K562 (cell line): Measurements from ENCODE around the gene DENND6A. TPM values are rescaled to one million over a fixed set of nuclear protein-coding genes. Genes with fewer than 3 reads are reported as not detected.

Experiments used
- CXXC5 ChIP-seq: fragments of 250-450 bp; sonication (Bioruptor Pico); IDR thresholded peaks from 2 replicates; pipeline ENCODE4 v1.8.0; 2022; ENCODE audit warnings: inconsistent platforms, mild to moderate bottlenecking, moderate library complexity
- ETV1 ChIP-seq: fragments of 450-650 bp; conservative IDR thresholded peaks from 2 replicates; pipeline ENCODE4 v1.6.1; 2016; ENCODE audit warnings: missing genetic modification characterization, control low read depth, low read depth, missing compliant biosample characterization
- GTF3C2 ChIP-seq: IDR thresholded peaks from 3 replicates; pipeline ENCODE4 v1.6.1; 2011; ENCODE audit warnings: borderline replicate concordance, mild to moderate bottlenecking, moderate library complexity; ENCODE audit not compliant: insufficient read length; ENCODE audit errors: extremely low read depth
- POLR2AphosphoS5 ChIP-seq: IDR thresholded peaks from 2 replicates; pipeline ENCODE4 v1.6.1; 2011; ENCODE audit warnings: mild to moderate bottlenecking, low read depth, low read length, moderate library complexity; ENCODE audit not compliant: control insufficient read depth, insufficient read depth
- RBM22 ChIP-seq: fragments of 200-400 bp; formaldehyde crosslinking; IDR thresholded peaks from 2 replicates; pipeline ENCODE4 v1.6.1; 2018; ENCODE audit warnings: low read length, low read depth; ENCODE audit not compliant: poor library complexity, severe bottlenecking
- SIN3A ChIP-seq, 2 experiments: fragments of 150-350 bp in 1 of 2; IDR thresholded peaks; 2 replicates each; pipeline ENCODE4 v1.6.1; 2011 to 2016; ENCODE audit warnings: borderline replicate concordance in 2 of 2, low read depth in 2 of 2, low read length in 2 of 2, mild to moderate bottlenecking in 2 of 2, moderate library complexity in 2 of 2; ENCODE audit not compliant: control insufficient read depth in 1 of 2
- TAF1 ChIP-seq: IDR thresholded peaks from 2 replicates; pipeline ENCODE4 v1.6.1; 2011; ENCODE audit warnings: mild to moderate bottlenecking, low read length, moderate library complexity; ENCODE audit not compliant: insufficient read depth, control insufficient read depth, severe bottlenecking; ENCODE audit errors: extremely low read depth
- TEAD1 ChIP-seq, 2 experiments: fragments of 450-650 bp in 1 of 2; sonication (generic) in 1 of 2; formaldehyde crosslinking; IDR thresholded peaks; 2 replicates each; pipeline versions ENCODE4 v1.4.0 to v1.8.0; 2020 to 2022; ENCODE audit warnings: mild to moderate bottlenecking in 2 of 2, missing genetic modification reagents in 1 of 2
- TOE1 ChIP-seq, 2 experiments: fragments of 450-650 bp in 1 of 2; sonication (generic) in 1 of 2; formaldehyde crosslinking in 1 of 2; IDR thresholded peaks; 2 replicates each; pipeline versions ENCODE4 v1.7.1 to v1.8.0; 2016 to 2022; ENCODE audit warnings: borderline replicate concordance in 2 of 2, mild to moderate bottlenecking in 2 of 2, antibody characterized with exemption in 1 of 2, inconsistent platforms in 1 of 2, low read depth in 1 of 2, missing genetic modification reagents in 1 of 2, moderate library complexity in 1 of 2
- VEZF1 ChIP-seq: fragments of 200-800 bp; sonication (Bioruptor generic); IDR thresholded peaks from 2 replicates; pipeline ENCODE4 v1.6.1; 2017; ENCODE audit warnings: missing genetic modification characterization, missing compliant biosample characterization
- ZBTB11 ChIP-seq, 3 experiments: fragments of 200-800 bp in 1 of 3; fragments of 250-450 bp in 1 of 3; fragments of 450-650 bp in 1 of 3; sonication (Bioruptor Pico) in 1 of 3; sonication (Bioruptor generic) in 1 of 3; formaldehyde crosslinking in 1 of 3; IDR thresholded peaks; 2 replicates each; pipeline versions ENCODE4 v1.6.1 to v1.8.0; 2016 to 2022; ENCODE audit warnings: mild to moderate bottlenecking in 2 of 3, missing genetic modification characterization in 2 of 3, missing compliant biosample characterization in 1 of 3, moderate library complexity in 1 of 3
- ZBTB9 ChIP-seq: fragments of 450-650 bp; formaldehyde crosslinking; IDR thresholded peaks from 2 replicates; pipeline ENCODE4 v1.4.0; 2020; ENCODE audit warnings: mild to moderate bottlenecking, moderate library complexity
- ZC3H8 ChIP-seq: fragments of 450-650 bp; IDR thresholded peaks from 2 replicates; pipeline ENCODE4 v1.6.1; 2017
- ZNF589 ChIP-seq: fragments of 200-800 bp; sonication (Bioruptor generic); IDR thresholded peaks from 2 replicates; pipeline ENCODE4 v1.6.1; 2016; ENCODE audit warnings: low read depth, missing genetic modification characterization, missing compliant biosample characterization
- ZSCAN29 ChIP-seq: fragments of 450-650 bp; IDR thresholded peaks from 2 replicates; pipeline ENCODE4 v1.6.1; 2017
- polyA plus RNA-seq, 8 experiments: library from polyadenylated mRNA; depleted of rRNA in 4 of 8; stranded (reverse) in 5 of 8; unstranded in 3 of 8; fragments of >200 nt; fragmentation: Nextera tagmentation in 2 of 8; fragmentation: Illumina TruSeq in 1 of 8; extraction: Ambion mirVana in 2 of 8; extraction: Trizol in 1 of 8; gene quantifications; 2 replicates each; pipeline versions ENCODE4 v1.2.1 to v1.2.3, GENCODE V29; 2011 to 2014; ENCODE audit warnings: inconsistent platforms in 1 of 8, missing spikeins in 1 of 8
- total RNA-seq, 7 experiments: library from RNA; depleted of rRNA in 6 of 7; stranded (reverse); fragments of >200 nt in 6 of 7; fragmentation: Illumina TruSeq in 2 of 7; extraction: Trizol in 2 of 7; gene quantifications; 2 replicates each; pipeline versions ENCODE4 v1.2.1 to v1.2.3, GENCODE V29; 2011 to 2021; ENCODE audit warnings: low replicate concordance in 1 of 7

DENND6A gene
- total and polyA plus RNA-seq, 9 of the 15 experiments (the other 6 are each of a cell fraction or from before 2014, with no cell fraction given), result 1.5 to 12.7 (median 7.1) TPM

- TF ChIP-seq ETV1 (tag) (0 out of 2 replicates have a peak, but pooled peaks have one; percentile 24), POLR2AphosphoS5 (no peak), VEZF1 (CRISPR knock-in tag) (0 out of 2 replicates have a peak, but pooled peaks have one; percentile 6), TAF1 (peak; percentile 19), TOE1 (IDR thresholded peaks at IDR 0.05; ENCODE audit: borderline replicate concordance) (0 out of 2 replicates have a peak, but pooled peaks have one; percentile 32), TOE1 (CRISPR knock-in tag; IDR thresholded peaks at IDR 0.05; ENCODE audit: borderline replicate concordance, low read depth) (no peak), ZBTB11 (CRISPR knock-in tag; IDR thresholded peaks at IDR 0.05) (no peak), ZNF589 (CRISPR knock-in tag) (0 out of 2 replicates have a peak, but pooled peaks have one; percentile 40), ZBTB9 (CRISPR knock-in tag) (0 out of 2 replicates have a peak, but pooled peaks have one; percentile 35), CXXC5 (no peak), ZC3H8 (no peak), GTF3C2 (no peak), SIN3A (IDR thresholded peaks at IDR 0.05; ENCODE audit: borderline replicate concordance in 2 of 2, control insufficient read depth in 1 of 2, low read depth in 2 of 2, low read length in 2 of 2) (peak in 1 of 2 experiments; percentile 25; a peak in 1 of 4 replicates), ZSCAN29 (no peak), TEAD1 (CRISPR knock-in tag; IDR thresholded peaks at IDR 0.05) (peak in 1 of 2 experiments; percentile 49; a peak in 1 of 4 replicates), RBM22 (peak; percentile 84)
Observed at GRCh38 chr3:57596495-57597126, 96.3 kb downstream of the DENND6A start (continued).
